Esophagus (tissue), 2 donors: Measurements from ENCODE around the gene GPR52. TPM values are rescaled to one million over a fixed set of nuclear protein-coding genes. Genes with fewer than 3 reads are reported as not detected.
"Not testable (repeated sequence)": the region's sequence is repeated elsewhere in the genome, so short reads cannot be mapped to it uniquely, and the experiment has no call there.

ENCODE experiments used
- H3K27ac ChIP-seq, 2 donors: one replicate each; pipeline ENCODE4 v1.5.1; 2013; ENCODE audit warnings: low read depth in 2 of 2, mild to moderate bottlenecking in 2 of 2, inconsistent platforms in 1 of 2, low read length in 1 of 2, moderate library complexity in 1 of 2
- H3K27me3 ChIP-seq, 2 donors: one replicate each; pipeline ENCODE4 v1.6.1; 2013; ENCODE audit warnings: low read length in 2 of 2, control low read depth in 1 of 2, mild to moderate bottlenecking in 1 of 2; ENCODE audit not compliant: insufficient read depth in 2 of 2, control insufficient read depth in 1 of 2
- H3K36me3 ChIP-seq, 2 donors: one replicate each; pipeline ENCODE4 v1.6.1; 2013; ENCODE audit warnings: low read length in 1 of 2; ENCODE audit not compliant: control insufficient read depth in 2 of 2, insufficient read depth in 2 of 2
- H3K4me1 ChIP-seq, 2 donors: one replicate each; pipeline ENCODE4 v1.6.1; 2013; ENCODE audit warnings: low read length in 1 of 2; ENCODE audit not compliant: control insufficient read depth in 2 of 2, insufficient read depth in 2 of 2
- H3K4me3 ChIP-seq, 2 donors: one replicate each; pipeline ENCODE4 v1.5.1; 2013; ENCODE audit warnings: low read length in 2 of 2, mild to moderate bottlenecking in 2 of 2, low read depth in 1 of 2, moderate library complexity in 1 of 2
- H3K9me3 ChIP-seq, 2 donors: one replicate each; pipeline ENCODE4 v1.6.1; 2013; ENCODE audit warnings: mild to moderate bottlenecking in 2 of 2, low read depth in 1 of 2, low read length in 1 of 2, moderate library complexity in 1 of 2; ENCODE audit not compliant: control insufficient read depth in 2 of 2, insufficient read depth in 1 of 2
- WGBS, 2 donors: extraction: QIAGEN DNeasy Blood & Tissue Kit; methylation state at CpG; one replicate each; pipeline ENCODE4 v1.1.7; 2013; 5-methylcytosine and 5-hydroxymethylcytosine counted together
- polyA plus RNA-seq, 2 donors: library from polyadenylated mRNA; stranded (reverse); fragments of 200-250 nt; gene quantifications; one replicate each; pipeline ENCODE4 v1.2.3, GENCODE V29; 2013
- donor health status: healthy with polysubstance abuse.
- donor health status: Bipolar disorder and iron deficiency.

The GPR52 gene, protein sequence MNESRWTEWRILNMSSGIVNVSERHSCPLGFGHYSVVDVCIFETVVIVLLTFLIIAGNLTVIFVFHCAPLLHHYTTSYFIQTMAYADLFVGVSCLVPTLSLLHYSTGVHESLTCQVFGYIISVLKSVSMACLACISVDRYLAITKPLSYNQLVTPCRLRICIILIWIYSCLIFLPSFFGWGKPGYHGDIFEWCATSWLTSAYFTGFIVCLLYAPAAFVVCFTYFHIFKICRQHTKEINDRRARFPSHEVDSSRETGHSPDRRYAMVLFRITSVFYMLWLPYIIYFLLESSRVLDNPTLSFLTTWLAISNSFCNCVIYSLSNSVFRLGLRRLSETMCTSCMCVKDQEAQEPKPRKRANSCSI
- under 1 TPM; 0.05 to 0.18 TPM for polyA plus RNA-seq

DNA sequence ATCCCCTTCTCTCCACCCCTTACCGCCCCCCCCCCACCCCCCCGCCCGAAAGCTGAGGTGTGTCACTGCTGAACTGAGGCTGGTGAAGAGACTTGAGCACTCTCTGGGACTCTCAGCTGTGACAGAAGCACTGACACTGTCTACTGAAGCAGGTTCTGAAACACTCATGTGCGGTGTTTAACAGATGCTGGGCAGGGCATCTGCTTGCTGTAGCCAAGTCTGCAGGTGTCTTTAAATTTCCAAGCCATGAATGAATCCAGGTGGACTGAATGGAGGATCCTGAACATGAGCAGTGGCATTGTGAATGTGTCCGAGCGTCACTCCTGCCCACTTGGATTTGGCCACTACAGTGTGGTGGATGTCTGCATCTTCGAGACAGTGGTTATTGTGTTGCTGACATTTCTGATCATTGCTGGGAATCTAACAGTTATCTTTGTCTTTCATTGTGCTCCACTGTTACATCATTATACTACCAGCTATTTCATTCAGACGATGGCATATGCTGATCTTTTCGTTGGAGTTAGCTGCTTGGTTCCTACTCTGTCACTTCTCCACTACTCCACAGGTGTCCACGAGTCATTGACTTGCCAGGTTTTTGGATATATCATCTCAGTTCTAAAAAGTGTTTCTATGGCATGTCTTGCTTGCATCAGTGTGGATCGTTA lies at the start of gene GPR52:
Gene GPR52 (plus strand): TSS at position 99 of the 665 bp plus-strand sequence. CDS start 148 bp downstream, at position 247.
- Histone ChIP-seq H3K4me1 (no peaks in the 10 kb centered on the region), H3K36me3 (no peaks in the 10 kb centered on the region), H3K4me3 (no peak within 1 kb of the TSS), H3K27me3 (no peaks in the 10 kb centered on the region), H3K9me3 (no peaks in the 10 kb centered on the region), H3K27ac (no peak within 1 kb of the TSS)
- 86 to 90% methylated on average over 11 of the region's 11 CpGs for WGBS, 2 donors

DNA sequence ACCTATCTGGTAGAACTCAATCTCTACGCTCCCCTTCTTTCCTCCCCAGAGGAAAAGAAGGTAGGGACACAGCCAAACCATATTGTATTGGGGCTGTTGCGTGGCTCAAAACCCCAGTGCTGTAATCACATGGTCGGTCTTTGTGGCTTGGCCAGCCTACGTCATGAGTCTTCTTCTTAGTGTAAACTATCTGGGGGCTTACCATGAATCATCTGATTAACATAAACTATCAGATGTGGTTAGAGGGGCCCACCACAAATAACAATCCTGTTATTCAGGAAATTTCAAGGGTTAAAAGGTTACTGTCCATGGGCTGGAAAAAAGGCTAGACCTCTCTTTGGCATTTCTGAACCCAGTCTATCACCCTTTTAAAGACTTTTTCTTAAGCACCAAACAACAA lies 49.5 kb upstream of the GPR52 start:
- no peaks in the 10 kb centered on the region for H3K27me3 ChIP-seq
- H3K4me3 ChIP-seq = no peak overlapping the region
- peaks cover 0 to 2% of the 10 kb centered on the region in 2 donors for H3K36me3 ChIP-seq
- H3K4me1 ChIP-seq = no peaks in the 10 kb centered on the region
- 87 to 88% methylated on average over 4 of the region's 4 CpGs for WGBS, 2 donors
- H3K9me3 ChIP-seq = no peaks in the 10 kb centered on the region
- H3K27ac ChIP-seq = no peak overlapping the region

DNA sequence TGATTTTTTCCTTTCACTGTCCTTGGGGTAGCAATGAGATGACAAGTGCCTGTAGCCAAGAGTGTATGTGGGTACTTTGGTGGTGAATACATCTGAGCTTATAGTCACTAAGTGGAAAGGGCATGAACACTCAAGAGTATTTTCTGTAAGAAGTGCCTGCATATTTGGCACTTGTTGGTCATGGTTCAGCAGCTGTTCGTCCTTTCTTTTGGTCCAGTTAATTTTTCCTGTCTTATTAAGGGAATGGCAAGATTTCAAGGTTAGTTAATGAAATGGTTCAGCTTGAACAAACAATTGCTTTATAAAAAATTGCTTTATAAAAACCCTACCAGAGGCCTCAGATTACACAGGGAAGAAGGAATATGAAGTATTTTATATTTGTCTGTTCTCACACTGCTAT lies 48.6 kb upstream of the GPR52 start:
- Histone ChIP-seq H3K4me3 (no peak overlapping the region), H3K4me1 (no peaks in the 10 kb centered on the region), H3K27ac (no peak overlapping the region), H3K9me3 (no peaks in the 10 kb centered on the region), H3K36me3 (no peaks in the 10 kb centered on the region), H3K27me3 (no peaks in the 10 kb centered on the region)
- 59 to 76% methylated on average over 1 of the region's 1 CpG for WGBS, 2 donors

DNA sequence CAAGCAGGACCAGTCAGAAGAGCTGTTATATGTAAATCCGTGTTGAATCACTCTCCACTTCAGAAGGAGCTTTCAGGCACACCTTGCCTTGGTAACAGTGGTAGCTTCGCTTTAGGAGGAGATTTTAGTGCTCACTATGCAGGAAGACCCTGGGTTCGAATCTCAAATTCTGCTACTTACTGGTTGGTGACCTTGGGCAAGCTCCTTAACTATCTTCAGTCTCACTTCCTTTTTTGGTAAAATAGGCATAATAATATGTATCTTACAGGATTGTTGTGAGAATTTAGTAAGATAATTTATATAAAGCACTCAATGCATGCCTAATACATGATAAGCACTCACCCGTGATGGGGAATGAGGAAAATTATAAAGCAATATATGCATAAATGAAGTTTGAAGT lies 46.7 kb upstream of the GPR52 start:
- Histone ChIP-seq H3K4me1 (no peaks in the 10 kb centered on the region), H3K9me3 (no peaks in the 10 kb centered on the region)
- WGBS, 2 donors = 94 to 96% methylated on average over 4 of the region's 4 CpGs

DNA sequence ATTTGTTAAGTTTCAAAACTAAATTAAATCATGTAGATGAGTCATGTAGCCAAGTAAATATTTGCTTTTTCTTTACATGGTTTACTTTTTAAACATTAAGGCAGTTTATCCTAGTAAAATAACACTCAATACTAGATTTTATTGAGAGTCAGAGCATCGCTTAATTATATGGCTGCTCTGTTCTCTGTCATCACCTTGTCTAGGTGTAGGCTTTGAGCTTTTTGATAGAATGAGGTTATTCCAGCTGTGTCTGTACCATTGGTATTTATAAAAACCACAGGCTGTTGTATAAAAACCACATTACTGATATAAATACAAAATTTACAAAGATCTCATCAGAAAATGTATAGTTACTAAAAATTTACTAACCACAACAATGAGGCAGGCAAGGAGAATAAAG lies 42.5 kb upstream of the GPR52 start:
- Histone ChIP-seq H3K27me3 (no peaks in the 10 kb centered on the region), H3K27ac (no peak overlapping the region), H3K36me3 (no peaks in the 10 kb centered on the region), H3K4me1 (no peaks in the 10 kb centered on the region), H3K4me3 (no peak overlapping the region), H3K9me3 (no peaks in the 10 kb centered on the region)
- WGBS, 2 donors = 95 to 96% methylated on average over 1 of the region's 1 CpG

More for the DNA sequence above, 46.7 kb upstream of the GPR52 start:
- no peaks in the 10 kb centered on the region for H3K36me3 ChIP-seq
- no peak overlapping the region for H3K27ac ChIP-seq
- H3K4me3 ChIP-seq = no peak overlapping the region
- no peaks in the 10 kb centered on the region for H3K27me3 ChIP-seq

DNA sequence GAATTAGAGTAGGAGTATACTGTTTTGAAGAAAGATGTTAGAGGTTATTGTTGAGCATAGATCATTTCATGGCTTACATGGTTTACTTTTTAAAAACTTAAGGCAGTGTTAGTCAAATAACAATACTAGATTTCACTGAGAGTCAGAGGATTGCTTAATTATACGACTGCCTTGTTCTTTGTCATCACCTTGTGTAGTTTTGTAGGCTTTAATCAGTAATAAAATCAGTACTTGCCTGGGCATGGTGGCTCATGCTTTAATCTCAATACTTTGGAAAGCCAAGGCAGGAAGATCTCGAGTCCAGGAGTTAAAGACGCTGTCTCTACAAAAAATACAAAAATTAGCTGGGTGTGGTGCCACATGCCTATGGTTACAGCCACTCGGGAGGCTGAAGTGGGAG lies 41.3 kb upstream of the GPR52 start:
- H3K36me3 ChIP-seq = no peaks in the 10 kb centered on the region
- no peaks in the 10 kb centered on the region for H3K9me3 ChIP-seq
- no peaks in the 10 kb centered on the region for H3K27me3 ChIP-seq
- no peak overlapping the region for H3K4me3 ChIP-seq
- WGBS, 2 donors = 58 to 77% methylated on average over 4 of the region's 4 CpGs
- H3K27ac ChIP-seq = no peak overlapping the region
- no peaks in the 10 kb centered on the region for H3K4me1 ChIP-seq

DNA sequence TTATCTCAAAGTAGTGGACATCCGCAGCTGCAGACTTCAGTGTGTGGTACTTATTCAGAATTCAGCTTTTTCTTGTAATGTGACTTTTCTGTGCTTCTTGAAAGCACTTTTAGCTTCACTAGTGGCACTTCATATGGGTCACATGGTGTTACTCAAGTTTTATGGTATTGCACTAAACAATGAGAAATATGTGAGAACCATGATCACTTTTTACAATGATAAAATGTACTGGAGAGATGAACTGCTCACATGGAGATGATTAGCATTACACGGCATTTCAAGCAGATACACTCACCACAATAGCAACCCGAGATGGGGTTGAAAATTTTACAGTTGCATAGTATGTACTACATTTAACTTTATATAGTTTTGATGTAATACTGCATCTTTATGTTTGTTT lies 40.1 kb upstream of the GPR52 start:
- Histone ChIP-seq H3K27ac (no peak overlapping the region), H3K4me1 (no peaks in the 10 kb centered on the region), H3K36me3 (no peaks in the 10 kb centered on the region), H3K4me3 (no peak overlapping the region), H3K27me3 (no peaks in the 10 kb centered on the region), H3K9me3 (no peaks in the 10 kb centered on the region)
- 95 to 98% methylated on average over 3 of the region's 3 CpGs for WGBS, 2 donors

DNA sequence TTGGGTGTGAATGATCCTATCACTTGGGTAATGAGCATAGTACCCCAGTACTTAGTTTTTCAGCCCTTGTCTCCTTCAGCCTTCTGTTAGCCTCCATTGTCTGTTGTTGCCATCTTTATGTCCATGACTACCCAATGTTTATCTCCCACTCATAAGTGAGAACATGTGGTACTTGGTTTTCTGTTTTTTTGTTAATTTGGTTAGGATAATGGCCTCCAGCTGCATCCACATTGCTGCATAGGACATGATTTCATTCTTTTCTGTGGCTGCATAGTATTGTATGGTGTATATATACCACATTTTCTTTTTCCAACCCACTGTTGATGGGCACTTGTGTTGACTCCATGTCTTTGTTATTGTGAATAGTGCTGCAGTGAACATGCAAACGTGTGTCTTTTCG lies 39.6 kb upstream of the GPR52 start:
- Histone ChIP-seq H3K27me3 (no peaks in the 10 kb centered on the region), H3K4me3 (no peak overlapping the region), H3K4me1 (no peaks in the 10 kb centered on the region), H3K36me3 (no peaks in the 10 kb centered on the region), H3K9me3 (no peaks in the 10 kb centered on the region), H3K27ac (no peak overlapping the region)
- WGBS, 2 donors = 67 to 74% methylated on average over 2 of the region's 2 CpGs

DNA sequence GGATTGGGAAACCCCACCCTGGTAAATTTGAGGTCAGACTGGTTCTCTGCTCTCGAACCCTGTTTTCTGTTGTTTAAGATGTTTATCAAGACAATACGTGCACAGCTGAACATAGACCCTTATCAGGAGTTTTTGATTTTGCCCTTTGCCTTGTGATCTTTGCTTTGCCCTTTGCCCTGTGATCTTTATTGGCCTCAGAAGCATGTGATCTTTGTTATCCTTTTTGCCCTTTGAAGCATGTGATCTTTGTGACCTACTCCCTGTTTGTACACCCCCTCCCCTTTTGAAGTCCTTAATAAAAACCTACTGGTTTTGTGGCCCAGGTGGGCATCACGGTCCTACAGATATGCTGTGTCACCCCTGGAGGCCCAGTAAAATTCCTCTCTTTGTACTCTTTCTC lies 38.0 kb upstream of the GPR52 start:
- H3K36me3 ChIP-seq, H3K4me3 ChIP-seq, H3K27me3 ChIP-seq, H3K9me3 ChIP-seq, H3K4me1 ChIP-seq, H3K27ac ChIP-seq: not testable (repeated sequence)
- 86 to 87% methylated on average over 3 of the region's 3 CpGs for WGBS, 2 donors

DNA sequence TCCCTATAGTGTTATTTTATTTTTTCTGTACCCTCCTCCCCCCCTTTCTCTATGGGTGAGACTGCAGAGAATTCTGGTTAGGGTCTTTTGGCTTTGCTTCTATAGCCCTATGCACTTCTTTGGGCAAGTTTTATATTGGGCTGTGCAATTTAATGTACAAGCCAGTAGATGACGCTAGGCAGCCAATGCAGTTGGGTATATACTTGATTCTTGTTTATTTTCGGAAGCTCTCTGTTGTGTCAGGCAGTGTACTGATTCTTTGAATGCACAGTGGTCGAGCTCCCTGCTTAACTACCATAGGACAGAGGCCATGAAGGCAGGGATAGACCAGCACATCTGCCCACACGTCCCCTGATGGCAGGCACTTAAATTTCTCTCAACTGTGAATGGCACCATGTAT lies 34.1 kb upstream of the GPR52 start:
- Histone ChIP-seq H3K4me3 (no peak overlapping the region), H3K27me3 (no peaks in the 10 kb centered on the region), H3K4me1 (no peaks in the 10 kb centered on the region), H3K9me3 (no peaks in the 10 kb centered on the region), H3K27ac (no peak overlapping the region), H3K36me3 (no peaks in the 10 kb centered on the region)
- 75 to 77% methylated on average over 4 of the region's 4 CpGs for WGBS, 2 donors
